GM19372 (cell line): ENCODE measurements around the gene NOX1.

ENCODE experiments used
- ATAC-seq: cut with Tn5 transposase; IDR thresholded peaks from one replicate; pipeline ENCODE4 v1.9.1; 2021; ENCODE audit warnings: mild to moderate bottlenecking, low read depth, moderate library complexity; ENCODE audit not compliant: unreplicated experiment

NOX1 gene

GRCh38 chrX:100874325-100874724, at the start of gene NOX1:
Gene NOX1, minus strand, starts transcription at chrX:100874359. Its CDS starts 220 bp downstream, at chrX:100874139.
- ATAC-seq = no peak

GRCh38 chrX:100915562-100915961, 41.4 kb upstream of the NOX1 start:
- ATAC-seq = no peak

GRCh38 chrX:100913111-100913510, 39.0 kb upstream of the NOX1 start:
- ATAC-seq = no peak

GRCh38 chrX:100911731-100912130, 37.6 kb upstream of the NOX1 start:
- no peak for ATAC-seq

- no peak for ATAC-seq
Measured at GRCh38 chrX:100905620-100906019, 31.5 kb upstream of the NOX1 start.

GRCh38 chrX:100904433-100904832, 30.3 kb upstream of the NOX1 start:
- no peak for ATAC-seq

- no peak for ATAC-seq
Measured at GRCh38 chrX:100895365-100896075, 21.4 kb upstream of the NOX1 start.

- ATAC-seq = no peak
Measured at GRCh38 chrX:100883654-100884053, 9.5 kb upstream of the NOX1 start.

- no peak for ATAC-seq
Measured at GRCh38 chrX:100880368-100880767, 6.2 kb upstream of the NOX1 start.

GRCh38 chrX:100871594-100872560, 2.3 kb downstream of the NOX1 start:
- ATAC-seq = no peak

- ATAC-seq = no peak
Measured at GRCh38 chrX:100870527-100870926, 3.6 kb downstream of the NOX1 start.

- ATAC-seq = no peak
Measured at GRCh38 chrX:100868273-100868672, 5.9 kb downstream of the NOX1 start.

- no peak for ATAC-seq
Measured at GRCh38 chrX:100864657-100865391, 9.3 kb downstream of the NOX1 start.

GRCh38 chrX:100863326-100863864, 10.8 kb downstream of the NOX1 start:
- no peak for ATAC-seq

GRCh38 chrX:100852810-100853209, 21.3 kb downstream of the NOX1 start:
- no peak for ATAC-seq

GRCh38 chrX:100850317-100850716, 23.8 kb downstream of the NOX1 start:
- ATAC-seq = no peak

GRCh38 chrX:100831219-100831946, 42.8 kb downstream of the NOX1 start:
- no peak for ATAC-seq

GRCh38 chrX:100830547-100830946, 43.6 kb downstream of the NOX1 start:
- ATAC-seq = peak; percentile 48

GRCh38 chrX:100830143-100830542, 44.0 kb downstream of the NOX1 start:
- ATAC-seq = peak; percentile 27

- ATAC-seq = peak; percentile 45
Measured at GRCh38 chrX:100829730-100830129, 44.4 kb downstream of the NOX1 start.
